Natural killer cell treated with Interleukin-12 subunit alpha and Interleukin-12 subunit beta and Interleukin-15 and Interleukin-18, amount 100 ng/mL, for 72 hours (primary cell): ENCODE results near the gene SERPINC1. TPM values are rescaled to one million over a fixed set of nuclear protein-coding genes. Genes with fewer than 3 reads are reported as not detected.
A peak's percentile ranks its signal among the peaks of the same experiment; 100 is the strongest.

Experiments used
- ATAC-seq, 2 donors: fragments of 150-1000 bp; cut with Tn5 transposase in 1 of 2; sonication (Bioruptor Pico), chemical (Tn5 transposase) in 1 of 2; 2 replicates each; pipeline ENCODE4 v1.10.0; 2021
- DNase-seq: peaks from one replicate; pipeline ENCODE4 v3.0.0; 2022; ENCODE audit warnings: low spot score
- H3K27ac Mint-ChIP-seq, 2 donors: 1 replicate in 1 of 2; 2 replicates in 1 of 2; pipeline ENCODE4 v1.8.0; 2022; ENCODE audit warnings: mixed read lengths in 2 of 2, mild to moderate bottlenecking in 1 of 2, moderate library complexity in 1 of 2
- H3K27me3 Mint-ChIP-seq, 2 donors: 1 replicate in 1 of 2; 2 replicates in 1 of 2; pipeline ENCODE4 v1.8.0; 2022; ENCODE audit warnings: mixed read lengths in 2 of 2
- H3K36me3 Mint-ChIP-seq: one replicate; pipeline ENCODE4 v1.8.0; 2022; ENCODE audit warnings: mixed read lengths
- H3K4me1 Mint-ChIP-seq, 2 donors: 1 replicate in 1 of 2; 2 replicates in 1 of 2; pipeline ENCODE4 v1.8.0; 2022; ENCODE audit warnings: low read depth in 2 of 2, mixed read lengths in 2 of 2, mild to moderate bottlenecking in 1 of 2
- H3K4me3 Mint-ChIP-seq: one replicate; pipeline ENCODE4 v1.8.0; 2022; ENCODE audit warnings: mixed read lengths
- H3K9me3 Mint-ChIP-seq: 2 replicates; pipeline ENCODE4 v1.8.0; 2022; ENCODE audit warnings: mixed read lengths
- total RNA-seq, 2 donors: library from RNA; stranded (reverse); gene quantifications; one replicate each; pipeline ENCODE4 v1.2.3, GENCODE V29; 2022

The SERPINC1 gene
- total RNA-seq, 2 donors from 2014 or later, result 0.36 TPM; not detected in 1

DNA sequence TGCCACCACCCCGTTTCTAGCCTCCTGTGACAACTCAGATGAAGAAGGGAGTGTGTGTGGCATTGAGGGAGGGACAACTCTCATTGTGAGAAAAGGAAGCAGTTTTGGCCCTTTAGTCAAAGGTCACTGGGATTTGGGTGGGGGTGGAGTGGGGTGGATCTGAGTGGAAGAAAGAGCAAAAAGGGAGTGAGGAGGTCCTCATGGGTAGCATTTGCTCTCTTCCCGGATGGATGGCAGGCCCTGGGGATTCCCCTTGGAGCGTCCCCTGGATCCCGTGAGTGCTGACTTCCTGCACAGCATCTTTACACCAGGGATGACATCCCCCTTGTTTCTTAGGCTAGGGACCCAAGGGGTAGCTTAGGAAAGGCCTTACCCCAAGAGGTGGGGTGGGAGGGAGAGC, 460 bp downstream of the SERPINC1 start:
- no peak for ATAC-seq
- no peaks in the 10 kb centered on the region for H3K9me3 Mint-ChIP-seq
- H3K4me1 Mint-ChIP-seq, result no peaks in the 10 kb centered on the region
- H3K27ac Mint-ChIP-seq, result no peak overlapping the region
- no peak for DNase-seq
- no peaks in the 10 kb centered on the region for H3K36me3 Mint-ChIP-seq
- H3K4me3 Mint-ChIP-seq, result no peak overlapping the region
- no peaks in the 10 kb centered on the region for H3K27me3 Mint-ChIP-seq

DNA sequence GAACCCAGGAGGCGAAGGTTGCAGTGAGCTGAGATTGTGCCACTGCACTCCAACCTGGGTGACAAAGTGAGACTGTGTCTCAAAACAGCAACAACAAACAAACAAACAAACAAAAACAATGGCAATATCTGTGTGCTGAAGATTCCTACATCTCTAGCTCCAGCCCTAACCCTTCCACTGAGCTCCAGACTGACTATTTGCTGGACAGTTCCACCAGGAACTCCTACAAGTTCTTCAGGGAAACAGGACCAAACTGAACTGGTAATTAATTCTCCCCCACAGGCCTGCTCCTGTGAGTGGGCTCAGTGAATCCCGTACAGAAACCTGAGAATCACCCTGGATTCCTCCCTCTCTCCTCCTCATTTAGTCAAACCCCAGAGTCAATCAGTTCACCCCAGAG, 1.5 kb downstream of the SERPINC1 start:
- DNase-seq (no peak), ATAC-seq (no peak)
- Mint-ChIP-seq H3K27ac (no peak overlapping the region), H3K4me1 (no peaks in the 10 kb centered on the region), H3K36me3 (no peaks in the 10 kb centered on the region), H3K4me3 (no peak overlapping the region), H3K9me3 (no peaks in the 10 kb centered on the region), H3K27me3 (no peaks in the 10 kb centered on the region)

DNA sequence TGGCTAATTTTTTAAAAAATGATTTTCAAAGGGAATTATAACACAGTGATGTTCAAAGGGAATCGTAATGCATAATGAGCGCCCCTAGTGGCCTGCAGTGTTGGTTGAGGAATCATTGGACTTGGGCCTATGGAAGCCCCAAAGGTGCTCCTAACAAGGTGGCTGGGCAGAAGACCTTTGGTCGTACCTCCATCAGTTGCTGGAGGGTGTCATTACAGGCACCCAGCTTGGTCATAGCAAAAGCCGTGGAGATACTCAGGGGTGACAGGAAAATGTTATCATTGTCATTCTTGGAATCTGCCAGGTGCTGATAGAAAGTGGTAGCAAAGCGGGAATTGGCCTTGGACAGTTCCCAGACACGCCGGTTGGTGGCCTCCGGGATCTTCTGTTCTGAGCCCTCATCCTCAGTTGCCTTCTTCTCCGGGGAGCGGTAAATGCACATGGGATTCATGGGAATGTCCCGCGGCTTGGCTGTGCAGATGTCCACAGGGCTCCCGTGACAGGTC, 2.7 kb downstream of the SERPINC1 start:
- Mint-ChIP-seq H3K36me3 (no peaks in the 10 kb centered on the region), H3K4me1 (no peaks in the 10 kb centered on the region), H3K9me3 (no peaks in the 10 kb centered on the region), H3K27ac (no peak overlapping the region), H3K4me3 (no peak overlapping the region), H3K27me3 (no peaks in the 10 kb centered on the region)
- ATAC-seq (no peak), DNase-seq (no peak)

DNA sequence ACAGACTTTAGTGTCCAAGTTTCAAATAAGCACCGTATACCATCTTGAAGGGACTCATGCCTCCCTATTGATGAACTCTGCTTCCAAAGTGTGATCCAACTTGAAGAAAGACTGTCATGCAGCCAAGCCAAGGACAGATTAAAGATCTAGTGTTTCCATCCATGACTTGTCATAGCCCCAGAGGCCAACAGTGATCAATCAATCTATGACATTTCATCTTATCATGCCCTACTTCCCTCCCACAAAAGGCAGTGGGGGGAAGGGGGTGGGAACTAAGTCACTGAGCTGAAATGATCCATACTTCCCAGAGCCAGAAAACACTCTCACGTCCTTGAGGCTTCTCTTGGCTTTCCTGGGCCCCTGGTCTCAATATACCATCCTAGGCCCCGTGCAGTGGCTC, 4.0 kb downstream of the SERPINC1 start:
- no peak for ATAC-seq
- Mint-ChIP-seq H3K9me3 (no peaks in the 10 kb centered on the region), H3K4me1 (no peaks in the 10 kb centered on the region), H3K27ac (no peak overlapping the region), H3K4me3 (no peak overlapping the region), H3K27me3 (no peaks in the 10 kb centered on the region), H3K36me3 (no peaks in the 10 kb centered on the region)
- no peak for DNase-seq

DNA sequence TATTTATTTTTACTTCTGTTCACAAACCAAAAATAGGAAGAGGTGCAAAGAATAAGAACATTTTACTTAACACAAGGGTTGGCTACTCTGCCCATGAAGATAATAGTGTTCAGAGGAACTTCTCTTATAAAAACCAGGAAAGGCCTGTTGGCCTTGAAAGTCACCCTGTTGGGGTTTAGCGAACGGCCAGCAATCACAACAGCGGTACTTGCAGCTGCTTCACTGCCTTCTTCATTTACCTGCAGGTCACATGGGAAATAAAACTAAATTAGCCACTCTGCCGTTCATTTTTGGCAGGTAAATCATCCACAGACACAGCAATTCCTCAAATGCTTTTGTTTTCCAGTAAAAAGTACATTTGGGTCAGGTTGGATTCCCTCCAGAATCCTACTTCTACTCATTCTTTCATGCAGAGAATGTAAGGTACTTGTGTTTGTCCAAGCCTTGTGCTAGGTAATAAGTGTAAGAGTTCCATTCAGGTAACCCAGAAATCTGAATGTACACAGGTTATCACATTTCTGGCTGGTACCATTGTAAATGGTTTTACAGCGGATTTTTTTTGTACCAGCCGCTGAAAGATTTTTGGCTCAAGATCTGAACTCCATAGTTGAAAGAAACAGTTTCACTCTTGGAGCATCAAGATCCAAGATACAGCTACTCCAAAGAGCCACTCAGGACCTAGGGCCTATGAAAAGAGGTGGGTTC, 13.1 kb downstream of the SERPINC1 start:
- Mint-ChIP-seq H3K27me3 (no peaks in the 10 kb centered on the region), H3K9me3 (no peaks in the 10 kb centered on the region), H3K27ac (no peak overlapping the region), H3K4me1 (peaks cover 18 to 20% of the 10 kb centered on the region in 2 donors), H3K36me3 (no peaks in the 10 kb centered on the region), H3K4me3 (no peak overlapping the region)
- no peak for ATAC-seq
- no peak for DNase-seq

DNA sequence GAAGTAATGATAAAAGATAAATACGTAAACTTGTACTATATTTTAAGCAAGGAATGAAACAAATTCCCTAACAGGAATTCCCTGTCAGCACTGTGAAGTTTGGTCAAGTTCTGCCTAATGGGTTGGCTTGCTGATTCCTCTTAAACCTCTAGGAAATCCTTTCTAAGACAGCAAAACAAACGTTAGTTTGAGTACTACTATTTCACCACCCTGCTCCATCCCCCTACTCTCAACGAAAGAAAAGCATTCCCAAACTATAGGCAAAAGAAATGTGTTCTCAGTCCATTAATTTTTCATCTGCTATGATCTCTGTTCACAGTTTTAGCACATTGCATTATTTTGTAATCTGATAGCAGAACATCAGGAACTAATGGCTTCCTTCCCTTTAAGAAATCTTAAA, 16.1 kb downstream of the SERPINC1 start:
- H3K4me3 Mint-ChIP-seq, result no peak overlapping the region
- H3K36me3 Mint-ChIP-seq, result no peaks in the 10 kb centered on the region
- ATAC-seq (no peak), DNase-seq (no peak)
- no peaks in the 10 kb centered on the region for H3K9me3 Mint-ChIP-seq
- no peaks in the 10 kb centered on the region for H3K27me3 Mint-ChIP-seq
- peaks cover 18 to 20% of the 10 kb centered on the region in 2 donors for H3K4me1 Mint-ChIP-seq
- H3K27ac Mint-ChIP-seq, result no peak overlapping the region

DNA sequence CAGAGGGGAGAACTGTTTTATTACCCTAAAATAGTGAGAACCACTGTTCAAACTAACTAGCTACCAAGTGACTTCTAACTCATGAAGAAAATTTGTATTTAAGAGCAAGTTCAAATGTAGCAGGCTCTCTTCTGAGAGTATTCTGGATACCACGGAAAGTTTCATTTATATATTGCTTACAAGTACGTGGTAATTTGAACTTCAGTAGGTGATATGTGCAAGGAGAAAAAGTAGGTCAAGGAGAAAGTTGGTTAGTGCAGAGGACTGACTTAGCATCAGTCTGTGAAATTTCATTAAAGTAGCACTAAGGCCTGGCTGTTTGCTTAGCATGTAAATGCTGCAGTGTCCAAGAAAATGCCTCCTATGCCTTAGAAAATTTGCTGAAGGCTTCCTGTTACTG, 16.7 kb downstream of the SERPINC1 start:
- H3K4me1 Mint-ChIP-seq, result peaks cover 18 to 20% of the 10 kb centered on the region in 2 donors

DNA sequence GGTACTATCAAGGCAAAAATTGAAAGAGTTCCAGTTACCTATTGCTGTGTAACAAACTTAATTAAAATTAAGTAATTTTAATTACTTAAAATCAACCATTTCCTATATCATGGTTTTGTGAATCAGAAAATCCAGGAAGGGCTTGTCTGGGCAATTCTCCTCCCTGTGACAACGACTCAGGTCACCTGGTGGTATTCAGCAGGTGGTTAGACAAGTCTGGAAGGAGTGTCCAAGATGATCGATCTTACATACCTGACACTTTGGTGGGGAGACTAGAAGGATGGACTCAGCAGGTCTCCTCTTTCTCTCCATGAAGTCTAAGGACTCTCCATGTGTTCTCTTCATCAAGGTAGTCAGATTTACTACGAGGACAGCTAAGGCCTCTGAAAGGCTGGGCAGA, 22.9 kb downstream of the SERPINC1 start:
- no peaks in the 10 kb centered on the region for H3K36me3 Mint-ChIP-seq
- H3K4me1 Mint-ChIP-seq, result peaks cover 0 to 4% of the 10 kb centered on the region in 2 donors
- DNase-seq, result no peak
- no peak overlapping the region for H3K27ac Mint-ChIP-seq
- no peaks in the 10 kb centered on the region for H3K27me3 Mint-ChIP-seq
- H3K9me3 Mint-ChIP-seq, result no peaks in the 10 kb centered on the region
- ATAC-seq, result no peak
- H3K4me3 Mint-ChIP-seq, result no peak overlapping the region

More for the DNA sequence above, 16.7 kb downstream of the SERPINC1 start:
- ATAC-seq (no peak), DNase-seq (no peak)
- Mint-ChIP-seq H3K36me3 (no peaks in the 10 kb centered on the region), H3K27ac (no peak overlapping the region), H3K27me3 (no peaks in the 10 kb centered on the region), H3K4me3 (no peak overlapping the region), H3K9me3 (no peaks in the 10 kb centered on the region)

DNA sequence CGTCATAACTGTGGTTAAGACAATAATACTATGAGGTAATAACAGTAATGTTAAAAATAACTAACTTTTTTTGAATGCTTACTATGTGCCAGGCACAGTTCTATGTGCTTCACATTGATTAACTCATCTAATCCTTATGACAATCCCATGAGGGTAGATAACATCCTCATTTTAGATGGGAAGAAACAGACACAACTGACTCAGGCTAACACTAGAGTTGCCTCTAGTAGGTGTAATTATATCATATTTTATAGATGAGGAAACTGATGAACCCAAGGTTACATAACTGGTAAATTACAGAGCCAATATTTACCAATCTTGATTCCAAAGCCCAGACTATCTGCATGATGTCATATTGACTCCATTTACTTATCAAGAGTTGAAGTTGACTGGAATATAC, 23.5 kb downstream of the SERPINC1 start:
- H3K4me1 Mint-ChIP-seq, result peaks cover 0 to 5% of the 10 kb centered on the region in 2 donors
- ATAC-seq, result no peak
- no peaks in the 10 kb centered on the region for H3K9me3 Mint-ChIP-seq
- no peak overlapping the region for H3K4me3 Mint-ChIP-seq
- H3K27me3 Mint-ChIP-seq, result no peaks in the 10 kb centered on the region
- no peaks in the 10 kb centered on the region for H3K36me3 Mint-ChIP-seq
- H3K27ac Mint-ChIP-seq, result no peak overlapping the region
- DNase-seq, result no peak

DNA sequence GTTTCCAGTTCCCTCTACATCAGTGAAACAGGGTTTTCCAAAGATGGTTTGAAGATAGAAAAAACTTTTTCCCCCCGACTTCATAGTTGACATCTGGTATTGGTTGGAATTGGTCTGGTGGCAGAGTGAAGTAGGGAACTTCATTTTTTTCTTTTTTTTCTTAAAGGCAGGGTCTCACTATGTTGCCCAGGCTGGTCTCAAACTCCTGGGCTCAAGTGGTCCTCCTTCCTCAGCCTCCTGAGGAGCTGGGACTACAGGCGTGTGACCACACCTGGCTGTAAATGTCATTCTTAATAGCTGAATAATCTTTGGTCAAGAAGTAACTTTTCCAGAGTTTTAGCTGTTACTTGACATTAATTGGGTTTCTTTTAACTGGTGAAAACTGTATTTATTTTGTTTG, 27.2 kb downstream of the SERPINC1 start:
- H3K36me3 Mint-ChIP-seq, result peaks cover 11% of the 10 kb centered on the region
- H3K27me3 Mint-ChIP-seq, result no peaks in the 10 kb centered on the region
- peaks cover 26 to 28% of the 10 kb centered on the region in 2 donors for H3K4me1 Mint-ChIP-seq
- no peak overlapping the region for H3K27ac Mint-ChIP-seq
- H3K9me3 Mint-ChIP-seq, result no peaks in the 10 kb centered on the region
- no peak overlapping the region for H3K4me3 Mint-ChIP-seq
- no peak for ATAC-seq
- DNase-seq, result no peak

DNA sequence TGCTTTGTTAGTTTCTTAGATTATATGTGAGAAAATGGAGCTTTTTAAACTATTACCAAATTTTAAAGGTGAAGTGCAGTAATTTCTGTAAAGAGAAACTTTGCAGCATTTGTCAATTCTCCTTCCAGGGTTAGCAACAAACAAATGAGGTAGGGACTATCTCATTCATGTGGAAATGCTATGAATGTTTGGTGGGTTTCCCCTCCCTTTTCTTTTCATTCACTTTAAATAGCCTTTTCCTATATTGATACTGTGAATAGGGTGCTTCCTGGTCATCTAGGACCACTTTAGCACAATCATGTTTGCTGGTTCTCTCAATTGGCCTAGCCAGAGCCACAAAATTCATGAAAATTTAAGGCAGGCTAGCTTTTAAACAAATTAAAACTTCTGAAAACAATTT, 28.4 kb downstream of the SERPINC1 start:
- H3K4me1 Mint-ChIP-seq, result peaks cover 25 to 26% of the 10 kb centered on the region in 2 donors
- no peaks in the 10 kb centered on the region for H3K27me3 Mint-ChIP-seq

DNA sequence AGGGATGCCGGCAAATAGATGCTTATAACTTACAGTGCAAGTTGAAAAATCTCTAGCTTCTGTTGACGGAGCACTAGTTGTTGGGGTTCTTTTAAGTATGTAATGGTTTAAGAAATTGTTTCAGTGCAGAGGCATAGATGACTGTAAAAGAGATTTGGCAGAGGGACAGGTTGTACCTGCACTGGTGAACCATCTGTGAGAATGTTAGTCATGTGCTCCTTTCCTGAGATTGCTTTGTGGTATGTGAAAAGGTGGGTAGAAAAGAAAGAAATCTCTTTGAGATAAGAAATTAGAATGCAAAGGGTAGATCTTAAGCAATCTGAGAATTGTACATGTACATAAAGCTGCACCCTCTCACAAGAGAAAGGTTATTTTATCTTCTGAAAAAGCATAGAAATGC, 29.5 kb downstream of the SERPINC1 start:
- peaks cover 25 to 26% of the 10 kb centered on the region in 2 donors for H3K4me1 Mint-ChIP-seq
- peaks cover 11% of the 10 kb centered on the region for H3K36me3 Mint-ChIP-seq

More for the DNA sequence above, 28.4 kb downstream of the SERPINC1 start:
- no peak for ATAC-seq
- Mint-ChIP-seq H3K36me3 (peaks cover 11% of the 10 kb centered on the region), H3K4me3 (no peak overlapping the region), H3K9me3 (no peaks in the 10 kb centered on the region), H3K27ac (no peak overlapping the region)
- no peak for DNase-seq

DNA sequence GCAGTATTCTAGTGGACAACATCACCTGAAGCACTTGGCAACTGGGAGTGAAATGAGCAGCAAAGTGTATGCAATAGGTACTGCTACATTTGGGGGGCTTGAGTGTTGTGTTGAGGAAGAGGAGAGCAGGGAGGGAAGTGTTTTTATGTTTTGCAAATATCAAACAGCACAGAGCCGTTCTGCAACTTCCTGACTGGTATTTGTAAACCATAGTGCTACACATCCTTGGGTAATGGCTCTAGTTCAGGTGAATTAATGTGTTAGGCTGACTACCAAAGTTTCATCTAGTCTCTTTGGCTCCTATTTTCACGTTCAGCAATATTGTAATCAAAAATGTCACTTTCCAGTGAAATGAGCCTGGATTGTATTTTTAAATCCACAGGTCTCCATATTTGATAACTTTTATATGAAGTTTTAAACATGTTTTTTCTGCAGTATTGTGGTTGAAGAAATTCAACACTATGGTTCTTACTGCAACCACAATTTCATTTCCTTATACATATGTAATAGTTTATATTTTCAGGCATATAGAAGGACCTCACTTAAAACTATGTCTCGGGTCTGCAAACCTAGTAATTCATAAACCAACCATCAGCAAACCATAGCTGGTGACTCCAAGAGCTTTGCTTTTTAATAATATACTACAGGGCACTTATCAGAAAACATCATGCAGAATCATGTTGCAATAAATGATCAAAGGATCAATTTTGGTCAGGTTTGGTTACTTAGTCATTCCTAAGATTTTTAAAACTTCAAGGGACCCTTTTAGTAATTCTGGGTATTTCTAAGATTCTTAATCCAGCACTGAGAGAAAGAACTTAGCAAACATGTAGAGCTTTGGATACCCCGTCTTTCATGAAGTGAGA, 30.1 kb downstream of the SERPINC1 start:
- DNase-seq, result no peak
- Mint-ChIP-seq H3K27me3 (no peaks in the 10 kb centered on the region), H3K27ac (peak overlapping the region; percentile 77 to 78), H3K4me1 (peaks cover 25 to 26% of the 10 kb centered on the region in 2 donors), H3K36me3 (peaks cover 11% of the 10 kb centered on the region), H3K9me3 (no peaks in the 10 kb centered on the region), H3K4me3 (peak overlapping the region; percentile 57)
- no peak for ATAC-seq

More for the DNA sequence above, 29.5 kb downstream of the SERPINC1 start:
- no peaks in the 10 kb centered on the region for H3K27me3 Mint-ChIP-seq
- peak overlapping the region in 1 of 2 donors; percentile 77 for H3K27ac Mint-ChIP-seq
- no peak overlapping the region for H3K4me3 Mint-ChIP-seq
- DNase-seq (no peak), ATAC-seq (no peak)
- no peaks in the 10 kb centered on the region for H3K9me3 Mint-ChIP-seq

DNA sequence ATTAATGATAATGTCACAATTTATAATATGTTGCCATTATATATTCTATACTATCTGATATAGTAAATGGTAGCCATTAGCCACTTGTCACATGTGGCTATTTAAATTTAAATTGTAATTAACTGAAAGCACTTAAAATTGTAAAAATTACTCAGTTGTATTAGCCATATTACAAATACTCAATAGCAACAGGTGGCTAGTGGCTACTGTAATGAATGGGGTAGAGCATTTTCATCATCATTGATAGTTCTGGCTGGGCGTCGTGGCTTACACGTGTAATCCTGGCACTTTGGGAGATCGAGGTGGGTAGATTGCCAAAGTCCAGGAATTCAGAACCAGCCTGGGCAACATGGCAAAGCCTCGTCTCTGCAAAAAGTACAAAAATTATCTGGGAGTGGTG, 32.4 kb downstream of the SERPINC1 start:
- Mint-ChIP-seq H3K4me1 (peaks cover 25 to 26% of the 10 kb centered on the region in 2 donors), H3K27me3 (no peaks in the 10 kb centered on the region), H3K36me3 (peaks cover 11% of the 10 kb centered on the region), H3K27ac (no peak overlapping the region), H3K9me3 (no peaks in the 10 kb centered on the region), H3K4me3 (no peak overlapping the region)
- ATAC-seq, result no peak
- DNase-seq, result no peak
